NB4 (cell line): ENCODE measurements around the gene ADISSP.

Source experiments
- CTCF ChIP-seq: IDR thresholded peaks from one replicate; pipeline ENCODE4 v1.5.1; 2012; ENCODE audit warnings: low read depth, low read length
- MYC ChIP-seq: IDR thresholded peaks from 2 replicates; pipeline ENCODE4 v1.6.1; 2011; ENCODE audit warnings: low read depth, low read length
- TF ChIP-seq, protein P1 (sequence below): IDR thresholded peaks from 2 replicates; pipeline ENCODE4 v1.6.1; 2011; ENCODE audit warnings: low read depth, low read length

- TF ChIP-seq CTCF: no peak
- TF ChIP-seq MYC: no peak
- TF ChIP-seq, protein P1, sequence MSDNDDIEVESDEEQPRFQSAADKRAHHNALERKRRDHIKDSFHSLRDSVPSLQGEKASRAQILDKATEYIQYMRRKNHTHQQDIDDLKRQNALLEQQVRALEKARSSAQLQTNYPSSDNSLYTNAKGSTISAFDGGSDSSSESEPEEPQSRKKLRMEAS: no peak
These were observed 29.6 kb upstream of the ADISSP start for GRCh38 chr20:3797226-3797545.
